ENCODE results near the gene CCL7. TPM values are rescaled to one million over a fixed set of nuclear protein-coding genes. Genes with fewer than 3 reads are reported as not detected.
"Not testable (repeated sequence)": the region's sequence is repeated elsewhere in the genome, so short reads cannot be mapped to it uniquely, and the experiment has no call there.

The CCL7 gene
- 2.6 TPM for total RNA-seq (ENCODE audit: insufficient read depth, low replicate concordance)

DNA sequence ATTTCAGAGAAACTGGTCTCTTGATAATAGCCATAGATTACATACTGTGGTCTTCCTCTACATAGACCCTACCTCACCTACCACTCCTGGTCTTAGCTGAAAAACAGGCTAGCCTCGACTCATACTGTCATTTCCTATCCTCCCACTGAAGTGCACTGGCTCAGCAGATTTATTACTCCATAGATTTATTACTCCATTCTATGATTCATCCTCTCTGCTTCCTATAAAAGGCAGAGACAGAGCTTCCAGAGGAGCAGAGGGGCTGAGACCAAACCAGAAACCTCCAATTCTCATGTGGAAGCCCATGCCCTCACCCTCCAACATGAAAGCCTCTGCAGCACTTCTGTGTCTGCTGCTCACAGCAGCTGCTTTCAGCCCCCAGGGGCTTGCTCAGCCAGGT, at the start of gene CCL7:
Gene CCL7, plus strand, starts transcription at position 253 of the 400 bp plus-strand sequence. Its CDS starts 70 bp downstream, at position 323.
- peak; percentile 37 for DNase-seq (ENCODE audit: low spot score)

DNA sequence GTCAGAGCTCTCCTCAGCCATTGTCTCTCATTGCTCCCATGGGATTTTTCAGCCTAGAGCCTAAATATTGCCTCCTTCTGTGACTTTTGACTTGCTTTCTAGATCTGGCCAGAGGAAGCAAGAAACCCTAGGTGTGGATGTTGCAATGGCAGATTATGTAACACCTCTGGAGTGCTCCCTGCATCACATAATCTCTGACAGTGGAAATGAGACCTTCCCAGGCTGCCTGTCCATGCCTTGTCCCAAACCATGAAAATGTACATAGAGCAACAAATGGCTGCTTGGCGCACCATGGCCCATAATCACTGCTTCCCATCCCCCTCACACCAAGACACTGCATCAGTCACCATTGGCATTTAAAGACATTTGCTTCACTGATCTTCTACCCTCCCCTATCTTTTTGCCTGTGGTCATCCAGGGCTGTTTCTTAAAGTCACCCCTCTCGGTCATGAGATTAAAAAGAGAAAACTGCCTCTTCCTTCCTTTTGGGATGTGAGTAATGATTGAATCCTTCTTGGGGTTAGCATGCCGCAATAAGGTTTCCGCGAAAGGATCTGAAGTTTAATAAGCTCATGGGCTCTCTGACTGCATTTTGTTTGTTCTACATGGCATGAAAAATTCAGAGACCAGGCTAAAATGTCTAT, 49.1 kb upstream of the CCL7 start:
- no peak for DNase-seq (ENCODE audit: low spot score)

DNA sequence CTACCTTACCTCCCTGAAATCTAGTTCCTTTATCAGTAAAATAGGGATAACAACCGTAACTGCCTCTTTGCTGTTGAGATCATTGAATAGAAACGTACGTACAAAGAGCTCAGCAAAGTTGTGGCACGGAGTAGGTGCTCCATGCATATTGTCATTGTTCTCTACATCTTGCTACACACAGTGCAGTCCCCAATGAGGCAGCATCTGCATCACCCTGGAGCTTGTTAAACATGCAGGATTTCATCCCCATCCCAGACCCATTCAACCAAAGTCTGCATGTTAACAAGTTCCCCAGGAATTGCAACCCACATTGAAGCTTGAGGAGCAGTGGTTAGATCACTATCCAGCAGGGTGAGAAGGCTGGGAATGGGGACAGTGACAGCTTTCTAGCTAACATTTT, 48.6 kb upstream of the CCL7 start:
- no peak for DNase-seq (ENCODE audit: low spot score)

DNA sequence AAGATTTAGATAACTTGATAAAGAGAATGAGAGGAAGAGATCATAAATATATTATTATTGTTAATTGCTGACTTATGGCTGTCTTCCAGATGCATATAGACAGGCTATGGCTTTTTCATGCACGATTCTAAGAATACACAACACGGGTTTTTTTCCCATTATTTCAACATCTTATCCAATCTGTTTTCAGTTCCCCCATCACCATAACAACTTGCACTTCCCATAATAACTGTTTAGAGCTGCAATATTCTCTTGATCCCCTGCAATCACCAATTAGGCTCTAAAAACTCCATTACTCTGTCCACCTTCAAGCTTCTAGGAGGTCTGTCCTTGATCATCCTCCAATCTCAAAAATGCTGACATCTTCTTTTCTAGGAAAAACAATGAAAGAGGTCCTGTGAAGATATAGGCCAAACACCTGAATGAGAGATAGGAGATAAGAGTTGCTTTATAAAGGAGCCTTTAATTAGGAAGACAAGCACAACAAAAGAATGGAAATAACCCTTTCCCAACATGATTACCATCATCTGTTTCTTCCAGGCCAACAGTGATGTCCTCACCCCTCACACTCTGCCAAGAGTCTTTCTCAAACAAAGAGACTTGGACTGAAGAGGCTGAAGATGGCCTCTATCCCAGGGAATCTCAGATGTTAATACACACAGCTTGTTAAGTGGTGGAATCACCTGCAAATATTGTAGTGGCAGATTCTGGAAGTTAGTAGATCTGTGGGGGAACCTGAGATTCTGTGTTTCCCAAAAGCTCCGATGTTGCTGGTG, 47.1 kb upstream of the CCL7 start:
- no peak for DNase-seq (ENCODE audit: low spot score)

DNA sequence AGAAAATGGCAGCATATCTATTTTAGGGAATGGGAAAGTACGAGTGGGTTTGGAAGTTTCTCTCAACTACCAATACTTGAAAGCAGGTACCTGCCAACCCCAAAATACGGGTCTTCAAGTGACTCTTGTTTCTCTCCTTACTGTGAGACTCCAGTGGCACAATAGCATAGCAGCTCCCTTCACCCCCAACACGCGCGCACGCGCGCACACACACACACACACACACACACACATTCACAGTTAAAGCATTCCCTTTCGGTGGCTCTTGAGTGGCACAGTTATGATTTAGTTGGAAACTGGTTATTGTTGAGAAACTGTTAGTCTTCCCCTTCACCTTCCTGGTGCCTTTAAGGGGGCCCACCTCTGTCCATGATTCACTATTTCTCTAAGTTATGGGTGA, 45.0 kb upstream of the CCL7 start:
- no peak for DNase-seq (ENCODE audit: low spot score)

DNA sequence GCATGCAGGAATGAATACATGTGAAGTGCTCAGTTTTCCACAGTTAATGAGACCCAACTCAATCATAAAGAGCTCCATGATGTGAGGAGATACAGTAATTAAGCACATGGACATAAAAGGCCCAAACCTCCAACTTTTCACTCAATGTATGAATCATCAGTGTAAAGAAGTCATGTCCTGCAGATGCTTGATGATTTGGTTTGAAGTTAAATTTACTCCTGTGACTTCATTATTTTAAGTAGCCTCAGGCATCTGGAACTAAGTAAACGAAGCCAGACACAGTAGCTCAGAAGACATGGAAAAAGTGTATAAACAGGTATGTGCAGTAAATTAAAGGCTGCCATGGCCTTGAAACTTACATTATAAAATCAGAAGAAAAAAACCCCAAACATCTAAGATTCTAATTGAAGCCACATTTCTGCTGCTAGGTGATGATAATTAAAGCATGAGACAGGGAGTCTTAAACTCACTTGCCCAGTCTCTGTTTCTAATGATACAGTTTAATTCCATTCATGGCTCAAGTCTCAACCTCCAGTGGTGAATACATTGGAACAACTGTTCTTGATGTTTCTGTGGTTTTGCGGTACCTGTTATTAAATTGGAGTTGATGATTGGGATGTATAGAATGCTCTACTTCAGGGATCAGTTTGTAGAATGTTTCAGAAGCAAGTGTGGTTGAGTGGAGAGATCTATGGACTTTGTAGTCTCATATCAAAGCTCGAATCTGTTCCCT, 43.8 kb upstream of the CCL7 start:
- DNase-seq (ENCODE audit: low spot score) = no peak

DNA sequence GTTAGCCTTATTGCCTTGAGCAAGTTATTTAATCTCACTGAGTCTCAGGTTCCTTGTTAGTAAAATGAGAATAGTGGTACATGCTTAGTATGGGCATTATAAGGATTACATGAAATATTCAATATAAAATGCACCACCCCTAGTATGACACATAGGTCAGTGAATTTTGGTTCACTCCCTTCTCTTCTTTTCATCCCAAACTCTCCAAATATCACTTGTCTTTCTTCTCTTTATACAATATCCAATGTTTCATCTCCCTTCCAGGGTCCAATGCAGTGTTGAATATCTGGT, 43.3 kb upstream of the CCL7 start:
- no peak for DNase-seq (ENCODE audit: low spot score)

DNA sequence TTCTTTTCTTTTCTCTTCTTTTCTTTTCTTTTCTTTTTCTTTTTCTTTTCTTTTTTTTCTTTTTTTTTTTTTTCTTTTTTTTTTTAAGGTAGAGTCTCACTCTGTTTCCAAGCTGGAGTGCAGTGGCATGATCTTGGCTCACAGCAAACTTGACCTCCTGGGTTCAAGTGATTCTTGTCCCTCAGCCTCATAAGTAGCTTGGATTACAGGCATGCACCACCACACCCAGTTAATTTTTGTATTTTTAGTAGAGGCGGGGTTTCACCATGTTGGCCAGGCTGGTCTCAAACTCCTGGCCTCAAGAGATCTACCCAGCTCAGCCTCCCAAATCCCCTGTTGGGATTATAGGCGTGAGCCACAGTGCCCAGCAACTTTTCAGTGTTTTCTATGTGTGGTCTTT, 42.7 kb upstream of the CCL7 start:
- not testable (repeated sequence) for DNase-seq (ENCODE audit: low spot score)

DNA sequence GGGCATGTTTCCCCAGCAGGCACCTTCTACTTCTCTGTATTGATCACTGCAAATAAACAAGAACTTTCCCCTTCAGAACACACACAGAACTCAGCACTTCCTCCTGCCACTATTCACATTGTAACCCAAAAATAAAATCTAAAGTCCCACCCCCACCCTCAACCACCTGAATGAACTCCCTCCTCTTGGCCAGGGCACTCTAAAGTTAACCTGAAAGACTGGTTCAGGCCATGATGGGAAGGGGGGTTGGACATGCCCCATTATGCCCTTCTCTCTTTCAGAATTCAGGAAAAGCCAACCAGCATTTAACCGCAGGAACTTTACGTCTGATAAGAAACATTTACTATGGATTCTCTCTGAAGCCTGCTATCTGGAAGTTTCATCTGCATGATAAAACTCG, 42.3 kb upstream of the CCL7 start:
- DNase-seq (ENCODE audit: low spot score) = no peak

DNA sequence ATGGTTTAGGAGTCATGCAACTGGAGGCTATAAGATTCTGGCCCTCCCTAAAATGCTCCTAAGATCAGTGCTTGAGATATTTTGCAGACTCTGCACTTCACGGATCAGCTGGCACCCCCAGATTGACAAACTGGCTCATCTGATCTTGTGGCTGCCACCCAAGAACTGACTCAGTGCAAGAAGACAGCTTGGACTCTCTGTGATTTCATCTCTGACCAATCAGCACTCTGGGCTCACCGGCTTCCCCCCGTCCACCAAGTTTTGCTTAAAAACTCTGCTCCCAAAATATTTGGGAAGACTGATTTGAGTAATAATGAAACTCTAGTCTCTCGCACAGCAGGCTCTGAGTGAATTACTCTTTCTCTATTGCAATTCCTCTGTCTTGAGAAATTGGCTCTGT, 41.2 kb upstream of the CCL7 start:
- no peak for DNase-seq (ENCODE audit: low spot score)

DNA sequence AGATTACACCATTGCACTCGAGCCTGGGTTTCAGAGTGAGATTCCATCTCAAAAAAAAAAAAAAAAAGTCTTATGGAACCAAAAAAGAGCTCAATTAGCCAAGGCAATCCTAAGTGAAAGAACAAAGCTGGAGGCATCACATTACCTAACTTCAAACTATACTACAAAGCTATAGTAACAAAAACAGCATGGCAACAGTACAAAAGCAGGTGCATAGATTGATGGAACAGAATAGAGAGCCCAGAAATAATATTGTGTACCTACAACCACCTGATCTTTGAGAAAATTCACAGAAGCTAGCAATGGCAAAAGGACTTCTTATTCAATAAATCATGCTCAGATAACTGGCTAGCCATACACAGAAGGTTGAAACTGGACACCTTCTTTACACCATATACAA, 39.7 kb upstream of the CCL7 start:
- no peak for DNase-seq (ENCODE audit: low spot score)

DNA sequence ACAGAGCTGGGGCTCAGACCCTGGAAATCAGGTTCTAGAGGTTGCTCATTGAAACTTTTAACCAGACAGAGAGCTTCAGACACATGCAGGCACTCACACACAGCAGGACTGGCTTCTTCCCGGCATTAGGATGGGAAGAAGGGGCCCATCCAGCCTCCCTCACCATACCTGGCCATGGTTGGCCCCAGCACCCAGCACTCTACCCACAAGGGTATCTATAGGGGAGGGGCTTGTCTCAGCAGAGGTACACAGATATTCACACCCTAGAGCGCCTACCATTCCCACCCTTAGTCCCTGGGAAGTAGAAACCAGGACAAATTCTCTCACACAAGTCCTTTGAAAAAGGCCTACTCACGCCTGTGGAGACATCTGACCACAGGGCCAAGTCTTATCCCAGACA, 35.4 kb upstream of the CCL7 start:
- DNase-seq (ENCODE audit: low spot score) = no peak

DNA sequence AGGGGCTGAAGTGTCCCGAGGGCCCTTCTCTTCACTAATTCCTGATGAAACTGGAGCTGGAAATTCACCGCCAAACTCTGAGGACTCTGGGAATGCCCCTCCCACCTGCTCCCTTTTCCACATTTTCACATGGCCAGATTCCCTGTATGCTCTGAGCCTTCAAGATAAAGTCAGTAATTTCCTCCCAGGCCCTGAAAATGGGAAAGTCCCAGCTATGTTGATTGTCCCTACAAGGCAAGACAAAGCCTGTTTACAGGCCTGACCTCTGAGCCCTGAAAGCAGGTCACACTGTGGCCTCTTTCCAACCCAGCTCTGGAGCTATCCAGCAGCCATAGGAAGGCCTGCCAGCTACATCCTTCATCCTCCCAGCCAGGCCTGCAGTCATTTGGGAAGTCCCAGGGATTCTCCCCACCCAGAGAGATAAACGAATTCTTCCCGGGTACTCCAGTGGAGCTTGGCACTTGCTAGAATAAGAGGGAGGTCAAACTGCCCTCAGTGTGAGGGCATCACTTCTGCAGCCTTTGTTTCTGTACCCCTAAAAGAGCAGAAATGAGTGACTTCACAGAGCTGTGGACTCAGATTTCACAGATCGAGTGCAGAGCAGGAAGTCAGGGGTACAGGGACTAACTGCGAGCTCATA, 34.5 kb upstream of the CCL7 start:
- DNase-seq (ENCODE audit: low spot score) = peak; percentile 65

DNA sequence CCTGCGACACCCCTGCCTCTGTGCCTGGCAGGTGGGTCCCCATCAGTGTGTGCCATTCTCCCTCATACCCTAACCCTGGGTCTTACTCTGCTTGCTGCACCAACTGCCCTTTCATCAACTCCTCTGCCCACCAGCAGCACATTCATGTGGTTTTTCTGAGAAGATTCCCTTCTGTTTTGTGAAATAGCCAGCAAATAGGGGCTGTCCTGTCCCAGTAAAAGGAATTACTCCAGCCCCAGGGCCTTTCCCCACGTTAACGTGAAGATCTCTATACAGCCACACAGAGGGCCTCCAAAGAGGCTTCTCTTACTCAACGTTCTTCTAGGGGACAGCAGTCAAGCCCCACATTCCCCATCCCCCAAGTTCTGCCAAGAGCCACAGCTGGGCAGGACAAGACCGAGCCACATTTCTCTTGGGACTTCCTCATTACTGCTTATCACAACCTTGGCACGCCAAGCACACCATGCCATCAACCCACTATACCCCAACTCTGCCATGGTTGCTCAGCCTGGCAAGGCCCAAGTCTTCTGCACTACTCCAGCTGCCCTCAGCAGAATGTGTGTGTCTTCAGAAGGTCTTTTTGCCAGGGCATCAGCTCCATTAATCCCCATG, 33.6 kb upstream of the CCL7 start:
- DNase-seq (ENCODE audit: low spot score) = no peak

DNA sequence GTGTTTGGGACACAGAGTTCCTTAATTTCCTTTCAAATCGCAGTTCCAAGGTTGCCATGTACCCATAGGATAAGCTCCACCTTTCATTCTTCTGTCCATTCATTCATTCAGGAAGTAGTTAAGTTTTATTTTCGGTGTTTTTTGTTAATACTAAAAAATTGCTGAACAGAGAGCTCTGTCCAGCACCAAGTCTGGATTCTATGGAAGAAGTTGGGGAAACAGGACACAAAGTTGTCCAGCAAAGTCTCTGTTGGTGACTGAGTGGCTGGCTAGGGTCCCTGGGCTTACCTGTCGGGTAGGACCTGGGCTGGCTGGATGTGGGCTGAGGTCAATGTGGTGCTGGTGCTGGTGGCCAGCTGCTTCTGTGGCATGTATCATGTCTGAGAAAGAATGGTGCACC, 32.6 kb upstream of the CCL7 start:
- no peak for DNase-seq (ENCODE audit: low spot score)

DNA sequence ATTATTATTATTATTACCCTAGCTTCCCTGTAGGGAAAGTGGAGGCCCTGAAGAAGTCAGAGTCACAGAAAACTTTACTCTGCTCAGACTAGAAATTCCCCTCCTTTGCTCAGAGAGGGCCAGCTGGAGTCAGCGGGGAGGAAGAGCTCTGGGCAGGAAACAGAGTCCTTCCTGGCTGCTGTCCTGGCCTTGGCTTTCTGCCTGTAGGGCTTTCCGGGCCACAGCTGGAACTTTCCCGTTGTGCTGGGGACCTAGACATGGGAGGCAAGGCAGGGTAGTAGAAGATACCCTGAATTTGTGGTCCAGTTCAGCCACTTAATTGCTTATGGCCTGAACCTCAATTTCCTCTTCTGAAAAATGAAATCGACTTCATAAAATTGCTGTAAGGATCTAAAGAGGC, 29.0 kb upstream of the CCL7 start:
- no peak for DNase-seq (ENCODE audit: low spot score)

DNA sequence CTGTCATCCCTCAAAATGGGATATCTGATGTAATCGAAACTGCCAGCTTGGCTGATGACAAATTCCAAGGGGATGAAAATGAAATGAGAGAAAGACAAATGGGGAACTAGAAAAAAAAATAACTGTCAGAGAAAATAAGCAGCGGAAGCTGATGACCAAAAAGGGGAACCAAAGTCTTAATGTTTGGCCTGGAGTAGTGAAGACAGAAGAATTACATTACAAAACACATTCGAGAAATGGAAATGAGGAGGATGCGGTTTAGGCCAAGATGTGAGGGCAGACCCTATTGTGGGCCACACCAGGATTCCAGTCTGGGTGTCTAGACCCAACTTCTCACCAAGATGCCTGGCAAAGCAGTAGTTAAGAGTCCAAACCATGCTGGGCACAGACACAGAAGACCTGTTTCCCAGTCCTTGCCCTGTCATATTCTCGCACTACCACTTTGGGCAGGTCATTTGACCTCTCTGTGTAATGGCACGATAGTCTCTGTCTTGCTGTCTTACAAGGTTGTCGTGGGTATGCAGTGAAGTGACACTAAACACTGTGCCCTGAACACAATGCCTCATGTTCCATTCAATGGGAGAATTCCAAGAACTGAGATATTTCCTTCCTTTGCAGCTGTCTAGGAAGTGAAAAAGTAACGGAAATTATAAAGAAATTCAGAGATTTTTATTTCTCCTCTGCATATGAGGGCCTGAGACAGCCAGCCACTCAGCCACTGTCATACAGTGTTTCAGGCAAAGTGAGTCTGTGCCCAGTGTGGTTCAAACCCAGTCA, 27.2 kb upstream of the CCL7 start:
- DNase-seq (ENCODE audit: low spot score) = no peak

DNA sequence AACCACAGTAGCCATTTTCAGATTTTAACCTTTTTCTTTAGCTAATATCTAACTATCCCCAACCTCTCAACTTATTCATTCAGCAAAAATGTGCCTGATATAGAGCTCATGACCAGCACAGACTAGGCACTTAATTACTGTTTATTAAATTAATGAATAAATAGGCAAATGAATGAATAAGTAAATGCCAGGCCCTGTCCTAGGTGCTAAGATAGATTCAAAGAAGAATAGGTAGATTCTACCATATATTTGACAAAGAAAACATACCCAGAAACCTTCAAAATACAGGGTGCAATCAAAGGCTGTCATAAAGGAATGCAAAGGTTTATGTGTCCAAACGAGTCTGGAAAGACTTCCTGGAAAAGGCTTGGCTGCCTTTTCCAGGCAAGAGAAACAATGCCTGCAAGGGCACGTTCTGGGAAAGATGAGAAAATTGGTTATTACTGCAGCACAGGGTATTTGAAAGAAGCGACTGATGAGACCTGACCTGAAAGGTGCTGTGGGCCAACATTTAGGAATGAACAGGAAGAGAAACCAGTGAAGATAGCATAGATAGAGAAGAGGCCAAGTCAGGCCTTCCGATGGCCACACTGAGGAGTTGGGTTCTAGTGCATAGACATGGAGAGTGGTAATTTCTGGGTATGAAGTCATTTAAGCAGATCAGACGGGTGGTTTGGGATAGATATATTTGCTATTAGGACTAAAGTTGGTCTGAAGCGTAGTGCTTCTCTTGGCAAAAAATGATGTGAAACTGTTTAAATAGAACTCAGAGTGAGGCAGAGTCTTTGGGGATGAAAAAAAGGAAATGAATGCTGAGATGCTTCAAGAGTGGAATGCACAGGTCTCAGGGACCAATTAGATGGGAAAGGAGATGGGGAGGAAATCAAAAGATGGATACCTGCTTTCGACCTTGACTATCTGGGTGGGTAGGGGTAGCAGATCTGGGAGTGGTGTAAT, 26.4 kb upstream of the CCL7 start:
- DNase-seq (ENCODE audit: low spot score) = no peak

DNA sequence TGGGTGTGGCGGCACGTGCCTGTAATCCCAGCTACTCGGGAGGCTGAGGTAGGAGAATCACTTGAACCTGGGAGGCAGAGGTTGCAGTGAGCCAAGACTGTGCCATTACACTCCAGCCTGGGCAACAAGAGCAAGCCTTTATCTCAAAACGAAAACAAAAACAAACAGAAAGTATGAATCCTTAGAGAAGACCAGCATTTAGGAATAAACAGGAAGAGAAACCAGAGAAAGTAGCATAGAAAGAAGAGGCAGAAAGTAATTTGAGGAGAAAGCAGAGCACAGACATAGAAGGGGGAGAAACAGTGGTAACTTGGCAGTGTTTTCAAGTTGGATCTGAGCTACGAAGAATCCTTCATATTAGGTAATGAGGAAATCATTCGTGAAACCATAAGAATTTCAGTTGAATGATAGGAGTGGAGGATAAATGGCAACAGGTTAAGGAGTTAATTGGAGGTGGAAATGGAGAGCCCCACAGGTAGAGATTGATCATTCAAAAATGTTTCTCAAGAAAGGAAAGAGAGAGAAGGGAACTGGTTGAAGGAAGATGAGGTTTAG, 24.6 kb upstream of the CCL7 start:
- DNase-seq (ENCODE audit: low spot score) = no peak

DNA sequence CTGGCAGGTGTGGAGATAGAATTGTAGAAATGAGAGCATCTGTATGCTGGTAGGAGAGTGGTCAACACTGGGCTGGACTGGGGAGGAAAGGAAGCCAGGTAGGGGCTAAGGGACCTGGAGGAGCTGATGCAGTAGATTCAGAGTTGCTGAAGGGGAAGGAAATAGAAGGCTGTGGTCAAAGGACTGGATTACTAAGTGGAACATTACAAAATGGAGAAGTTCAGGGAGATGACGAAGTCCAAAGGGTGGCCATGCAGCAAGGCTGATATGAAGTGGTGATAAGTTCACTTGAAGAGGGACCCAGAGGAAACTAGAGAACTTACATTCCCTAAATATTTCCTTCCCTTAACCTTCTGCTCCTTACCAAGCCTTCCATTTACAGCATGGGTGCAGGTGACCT, 23.6 kb upstream of the CCL7 start:
- DNase-seq (ENCODE audit: low spot score) = no peak

Data from umbilical cord (tissue), 2 donors.